Tibial nerve (tissue), 4 donors: ENCODE measurements around the gene APOLD1. TPM values are rescaled to one million over a fixed set of nuclear protein-coding genes. Genes with fewer than 3 reads are reported as not detected.

ENCODE experiments used
- DNase-seq, 2 donors: peaks; one replicate each; pipeline ENCODE4 v3.0.0-alpha.2; 2019; ENCODE audit warnings: low spot score in 2 of 2
- H3K27ac ChIP-seq, 4 donors: fragments of 200-600 bp; sonication (generic) in 3 of 4; one replicate each; pipeline ENCODE4 v1.5.1; 2017 to 2019; ENCODE audit warnings: mild to moderate bottlenecking in 1 of 4
- H3K27me3 ChIP-seq, 2 donors: fragments of 200-600 bp; sonication (generic) in 1 of 2; one replicate each; pipeline versions ENCODE4 v1.5.1 to v1.6.0; 2017 to 2019
- H3K36me3 ChIP-seq, 3 donors: fragments of 200-600 bp; sonication (generic); one replicate each; pipeline ENCODE4 v1.5.1; 2018 to 2019
- H3K4me1 ChIP-seq, 4 donors: fragments of 200-600 bp; sonication (generic) in 3 of 4; one replicate each; pipeline ENCODE4 v1.5.1; 2017 to 2019
- H3K4me3 ChIP-seq, 4 donors: fragments of 200-600 bp; sonication (generic) in 3 of 4; one replicate each; pipeline ENCODE4 v1.5.1; 2017 to 2019; ENCODE audit warnings: mild to moderate bottlenecking in 1 of 4, moderate library complexity in 1 of 4
- H3K9me3 ChIP-seq, 4 donors: fragments of 200-600 bp; sonication (generic) in 3 of 4; one replicate each; pipeline ENCODE4 v1.5.1; 2017 to 2019
- CTCF ChIP-seq, 5 experiments: fragments of 200-600 bp in 3 of 5; fragments of 450-650 bp in 2 of 5; sonication (generic) in 3 of 5; IDR thresholded peaks; one replicate each; pipeline ENCODE4 v1.5.1; 2016 to 2019; ENCODE audit warnings: antibody characterized with exemption in 5 of 5, mild to moderate bottlenecking in 3 of 5, moderate library complexity in 2 of 5
- EP300 ChIP-seq, 2 donors: sonication (generic); formaldehyde crosslinking; IDR thresholded peaks; one replicate each; pipeline ENCODE4 v1.6.1; 2017; ENCODE audit warnings: antibody characterized with exemption in 2 of 2, mild to moderate bottlenecking in 1 of 2
- POLR2A ChIP-seq, 2 donors: fragments of 450-650 bp; IDR thresholded peaks; one replicate each; pipeline ENCODE4 v1.6.1; 2017; ENCODE audit warnings: antibody characterized with exemption in 2 of 2, mild to moderate bottlenecking in 2 of 2, moderate library complexity in 2 of 2
- WGBS, 2 donors: methylation state at CpG; one replicate each; pipeline ENCODE4 v1.1.5; 2018; 5-methylcytosine and 5-hydroxymethylcytosine counted together
- total RNA-seq, 4 donors: library from RNA; depleted of rRNA; stranded (reverse); fragments of >200 nt; gene quantifications; one replicate each; pipeline ENCODE4 v1.1.0, GENCODE V29; 2016

APOLD1 gene
- total RNA-seq, 4 donors from 2014 or later = 43.7 to 138 (median 83.9) TPM

- Histone ChIP-seq H3K9me3 (no peaks in the 10 kb centered on the region), H3K27ac (peak overlapping the region in 3 of 4 donors; percentile 89 to 94 (median 90)), H3K4me3 (peak overlapping the region in 1 of 4 donors; percentile 65), H3K36me3 (no peaks in the 10 kb centered on the region), H3K4me1 (peaks cover 0 to 42% (median 2%) of the 10 kb centered on the region in 4 donors), H3K27me3 (no peaks in the 10 kb centered on the region)
- TF ChIP-seq EP300 (IDR thresholded peaks at IDR 0.05) = no peak
- TF ChIP-seq CTCF (IDR thresholded peaks at IDR 0.05) = peak; percentile 73 to 85 (median 77)
- TF ChIP-seq POLR2A (IDR thresholded peaks at IDR 0.05) = peak in 1 of 2 donors; percentile 11
- WGBS, 2 donors = 15 to 22% methylated on average over 9 of the region's 9 CpGs
- peak in 1 of 2 donors; percentile 64 for DNase-seq
Measured at GRCh38 chr12:12788675-12789368, 3.4 kb downstream of the APOLD1 start.

GRCh38 chr12:12790956-12791355 lies 5.5 kb downstream of the APOLD1 start:
- no peaks in the 10 kb centered on the region for H3K9me3 ChIP-seq
- H3K27ac ChIP-seq = no peak overlapping the region
- H3K36me3 ChIP-seq = no peaks in the 10 kb centered on the region
- WGBS, 2 donors = 68 to 70% methylated on average over 4 of the region's 4 CpGs
- TF ChIP-seq POLR2A (IDR thresholded peaks at IDR 0.05) (no peak), EP300 (IDR thresholded peaks at IDR 0.05) (no peak), CTCF (IDR thresholded peaks at IDR 0.05) (no peak)
- peaks cover 0 to 35% (median 2%) of the 10 kb centered on the region in 4 donors for H3K4me1 ChIP-seq
- no peak for DNase-seq
- H3K4me3 ChIP-seq = no peak overlapping the region
- no peaks in the 10 kb centered on the region for H3K27me3 ChIP-seq

- DNase-seq = no peak
- TF ChIP-seq CTCF (IDR thresholded peaks at IDR 0.05) (no peak), EP300 (IDR thresholded peaks at IDR 0.05) (peak in 1 of 2 donors; percentile 6), POLR2A (IDR thresholded peaks at IDR 0.05) (no peak)
- Histone ChIP-seq H3K4me3 (no peak overlapping the region), H3K9me3 (no peaks in the 10 kb centered on the region), H3K36me3 (no peaks in the 10 kb centered on the region), H3K4me1 (peaks cover 0 to 29% (median 2%) of the 10 kb centered on the region in 4 donors), H3K27me3 (no peaks in the 10 kb centered on the region), H3K27ac (no peak overlapping the region)
- whole genome bisulfite sequencing, 2 donors = 20 to 29% methylated on average over 7 of the region's 7 CpGs
Measured at GRCh38 chr12:12791756-12792369, 6.4 kb downstream of the APOLD1 start.

GRCh38 chr12:12792421-12792820 lies 7.0 kb downstream of the APOLD1 start:
- H3K27ac ChIP-seq = no peak overlapping the region
- no peaks in the 10 kb centered on the region for H3K36me3 ChIP-seq
- no peaks in the 10 kb centered on the region for H3K27me3 ChIP-seq
- no peak for DNase-seq
- H3K4me1 ChIP-seq = peaks cover 0 to 27% (median 1%) of the 10 kb centered on the region in 4 donors
- TF ChIP-seq POLR2A (IDR thresholded peaks at IDR 0.05) (no peak), CTCF (IDR thresholded peaks at IDR 0.05) (no peak), EP300 (IDR thresholded peaks at IDR 0.05) (no peak)
- no peaks in the 10 kb centered on the region for H3K9me3 ChIP-seq
- no peak overlapping the region for H3K4me3 ChIP-seq
- 69 to 72% methylated on average over 6 of the region's 6 CpGs for WGBS, 2 donors

- Histone ChIP-seq H3K27ac (no peak overlapping the region), H3K4me1 (peaks cover 0 to 10% (median 0%) of the 10 kb centered on the region in 4 donors), H3K4me3 (no peak overlapping the region), H3K27me3 (no peaks in the 10 kb centered on the region), H3K36me3 (no peaks in the 10 kb centered on the region), H3K9me3 (no peaks in the 10 kb centered on the region)
- no peak for TF ChIP-seq CTCF (IDR thresholded peaks at IDR 0.05)
- no peak for TF ChIP-seq EP300 (IDR thresholded peaks at IDR 0.05)
- TF ChIP-seq POLR2A (IDR thresholded peaks at IDR 0.05) = no peak
- DNase-seq = no peak
- WGBS, 2 donors = 97 to 100% methylated on average over 2 of the region's 2 CpGs
Measured at GRCh38 chr12:12794686-12795085, 9.2 kb downstream of the APOLD1 start.
